NCI-H1436 treated with DMSO at 0.1 percent for 48 hours (cell line): ENCODE measurements around the gene TBC1D10B.

Experiments
- DNase-seq: peaks from one replicate; lab custom pipeline; 2025; lab: John Stamatoyannopoulos, UW

TBC1D10B gene

GRCh38 chr16:30374538-30374937 lies 4.2 kb upstream of the TBC1D10B start, which contains the start of gene MYL11:
Gene MYL11 (plus strand): TSS chr16:30374802. CDS start chr16:30374858, 56 bp downstream.
- no peak for DNase-seq

GRCh38 chr16:30372725-30373124 lies 2.4 kb upstream of the TBC1D10B start:
- no peak for DNase-seq

- DNase-seq = no peak
These were observed 1.9 kb upstream of the TBC1D10B start for GRCh38 chr16:30372038-30372712.

GRCh38 chr16:30371248-30371816 lies 1.0 kb upstream of the TBC1D10B start:
- no peak for DNase-seq

GRCh38 chr16:30369938-30370455 lies 297 bp downstream of the TBC1D10B start:
- DNase-seq = no peak

GRCh38 chr16:30369091-30369937 lies 980 bp downstream of the TBC1D10B start:
- no peak for DNase-seq

- no peak for DNase-seq
These were observed 1.6 kb downstream of the TBC1D10B start for GRCh38 chr16:30368792-30369090.

GRCh38 chr16:30368122-30368791 lies 2.0 kb downstream of the TBC1D10B start:
- DNase-seq = no peak

- no peak for DNase-seq
These were observed 2.8 kb downstream of the TBC1D10B start for GRCh38 chr16:30367349-30368009.

- no peak for DNase-seq
These were observed 3.8 kb downstream of the TBC1D10B start for GRCh38 chr16:30366511-30366910.

- DNase-seq = no peak
These were observed 5.1 kb downstream of the TBC1D10B start for GRCh38 chr16:30365200-30365599.

- no peak for DNase-seq
These were observed 9.1 kb downstream of the TBC1D10B start for GRCh38 chr16:30361180-30361579.

GRCh38 chr16:30359871-30360170 lies 10.5 kb downstream of the TBC1D10B start:
- no peak for DNase-seq

- no peak for DNase-seq
These were observed 11.1 kb downstream of the TBC1D10B start for GRCh38 chr16:30358990-30359870.

GRCh38 chr16:30358577-30358936 lies 11.7 kb downstream of the TBC1D10B start:
- no peak for DNase-seq

GRCh38 chr16:30357715-30358576 lies 12.3 kb downstream of the TBC1D10B start:
- no peak for DNase-seq

GRCh38 chr16:30357085-30357714 lies 13.1 kb downstream of the TBC1D10B start:
- no peak for DNase-seq

- no peak for DNase-seq
These were observed 13.8 kb downstream of the TBC1D10B start for GRCh38 chr16:30356401-30357084.

- no peak for DNase-seq
These were observed 14.4 kb downstream of the TBC1D10B start for GRCh38 chr16:30355954-30356308.
